HepG2 (cell line): ENCODE results near the gene ANKHD1. TPM values are rescaled to one million over a fixed set of nuclear protein-coding genes. Genes with fewer than 3 reads are reported as not detected.

Experiments used
- CEBPZ ChIP-seq: IDR thresholded peaks from 2 replicates; pipeline ENCODE4 v1.6.1; 2012; ENCODE audit warnings: low read length, improper control_type of control experiment
- ETV5 ChIP-seq: IDR thresholded peaks from 2 replicates; pipeline ENCODE4 v1.6.1; 2018; ENCODE audit warnings: missing biosample characterization, missing genetic modification reagents, inconsistent platforms, borderline replicate concordance
- FOXA1 ChIP-seq, 2 experiments: fragments of 450-650 bp in 1 of 2; sonication (generic) in 1 of 2; formaldehyde crosslinking in 1 of 2; IDR thresholded peaks; 2 replicates each; pipeline versions ENCODE4 v1.4.0 to v1.6.1; 2016 to 2020; ENCODE audit warnings: missing genetic modification reagents in 1 of 2
- HDAC6 ChIP-seq: fragments of 200-600 bp; sonication (generic); IDR thresholded peaks from 2 replicates; pipeline ENCODE4 v1.7.0; 2017; ENCODE audit warnings: mild to moderate bottlenecking, antibody characterized with exemption, low read length, low read depth
- KAT2B ChIP-seq: fragments of 150-350 bp; IDR thresholded peaks from 2 replicates; pipeline ENCODE4 v1.6.1; 2014; ENCODE audit warnings: low read depth, low read length, borderline replicate concordance
- MTA1 ChIP-seq: sonication (generic); formaldehyde crosslinking; IDR thresholded peaks from 2 replicates; pipeline ENCODE4 v1.4.0; 2020; ENCODE audit warnings: missing genetic modification reagents, mild to moderate bottlenecking, borderline replicate concordance
- MTF1 ChIP-seq: sonication (generic); formaldehyde crosslinking; IDR thresholded peaks from 2 replicates; pipeline ENCODE4 v1.5.0; 2020; ENCODE audit warnings: missing genetic modification reagents
- PRDM4 ChIP-seq: sonication (generic); formaldehyde crosslinking; IDR thresholded peaks from 2 replicates; pipeline ENCODE4 v1.9.0; 2021; ENCODE audit warnings: missing genetic modification reagents, borderline replicate concordance
- RELA ChIP-seq: sonication (generic); formaldehyde crosslinking; IDR thresholded peaks from 2 replicates; pipeline ENCODE4 v1.4.0; 2020; ENCODE audit warnings: missing genetic modification reagents
- TFE3 ChIP-seq: IDR thresholded peaks from 2 replicates; pipeline ENCODE4 v1.6.1; 2016
- TGIF2 ChIP-seq: IDR thresholded peaks from 2 replicates; pipeline ENCODE4 v1.6.1; 2016; ENCODE audit warnings: control low read depth, missing compliant biosample characterization
- ZBTB7B ChIP-seq: sonication (generic); formaldehyde crosslinking; IDR thresholded peaks from 2 replicates; pipeline ENCODE4 v1.4.0; 2020; ENCODE audit warnings: missing genetic modification reagents
- ZFP1 ChIP-seq: IDR thresholded peaks from 2 replicates; pipeline ENCODE4 v1.6.1; 2016
- ZNF143 ChIP-seq: sonication (generic); formaldehyde crosslinking; IDR thresholded peaks from 2 replicates; pipeline ENCODE4 v1.4.0; 2020; ENCODE audit warnings: missing genetic modification reagents
- ZNF543 ChIP-seq: sonication (generic); formaldehyde crosslinking; IDR thresholded peaks from 2 replicates; pipeline ENCODE4 v1.4.0; 2020; ENCODE audit warnings: mild to moderate bottlenecking, missing genetic modification reagents
- ZNF567 ChIP-seq: sonication (generic); formaldehyde crosslinking; IDR thresholded peaks from 2 replicates; pipeline ENCODE4 v1.8.1; 2023; ENCODE audit warnings: mild to moderate bottlenecking, missing genetic modification reagents, borderline replicate concordance
- ZNF766 ChIP-seq: sonication (generic); formaldehyde crosslinking; IDR thresholded peaks from 2 replicates; pipeline ENCODE4 v1.5.0; 2020; ENCODE audit warnings: missing genetic modification reagents, borderline replicate concordance
- ZNF782 ChIP-seq: sonication (generic); formaldehyde crosslinking; IDR thresholded peaks from 2 replicates; pipeline ENCODE4 v1.4.0; 2020; ENCODE audit warnings: missing genetic modification reagents, mild to moderate bottlenecking, borderline replicate concordance
- ZSCAN30 ChIP-seq: sonication (generic); formaldehyde crosslinking; IDR thresholded peaks from 2 replicates; pipeline ENCODE4 v1.5.0; 2020; ENCODE audit warnings: mild to moderate bottlenecking, missing genetic modification reagents
- polyA plus RNA-seq, 8 experiments: library from polyadenylated mRNA; depleted of rRNA in 3 of 8; stranded (reverse) in 7 of 8; unstranded in 1 of 8; fragments of >200 nt; fragmentation: Illumina TruSeq in 4 of 8; extraction: Trizol in 4 of 8; gene quantifications; 2 replicates each; pipeline versions ENCODE4 v1.2.1 to v1.2.3, GENCODE V29; 2011 to 2016; ENCODE audit warnings: low read depth in 4 of 8, missing spikeins in 1 of 8, mixed read lengths in 1 of 8; ENCODE audit not compliant: insufficient read depth in 1 of 8
- total RNA-seq, 5 experiments: library from RNA; depleted of rRNA; stranded (reverse); fragments of >200 nt; fragmentation: Illumina TruSeq; extraction: Trizol; gene quantifications; 2 replicates each; pipeline ENCODE4 v1.2.3, GENCODE V29; 2016; ENCODE audit warnings: low read depth in 1 of 5
- TF ChIP-seq, protein P1 (sequence below): sonication (generic); formaldehyde crosslinking; IDR thresholded peaks from 2 replicates; pipeline ENCODE4 v1.5.0; 2020; ENCODE audit warnings: missing genetic modification reagents

The ANKHD1 gene
- total and polyA plus RNA-seq, 2 of the 13 experiments (the other 11 are each of a cell fraction or from before 2014, with no cell fraction given), result 69.9 to 82.0 TPM

DNA sequence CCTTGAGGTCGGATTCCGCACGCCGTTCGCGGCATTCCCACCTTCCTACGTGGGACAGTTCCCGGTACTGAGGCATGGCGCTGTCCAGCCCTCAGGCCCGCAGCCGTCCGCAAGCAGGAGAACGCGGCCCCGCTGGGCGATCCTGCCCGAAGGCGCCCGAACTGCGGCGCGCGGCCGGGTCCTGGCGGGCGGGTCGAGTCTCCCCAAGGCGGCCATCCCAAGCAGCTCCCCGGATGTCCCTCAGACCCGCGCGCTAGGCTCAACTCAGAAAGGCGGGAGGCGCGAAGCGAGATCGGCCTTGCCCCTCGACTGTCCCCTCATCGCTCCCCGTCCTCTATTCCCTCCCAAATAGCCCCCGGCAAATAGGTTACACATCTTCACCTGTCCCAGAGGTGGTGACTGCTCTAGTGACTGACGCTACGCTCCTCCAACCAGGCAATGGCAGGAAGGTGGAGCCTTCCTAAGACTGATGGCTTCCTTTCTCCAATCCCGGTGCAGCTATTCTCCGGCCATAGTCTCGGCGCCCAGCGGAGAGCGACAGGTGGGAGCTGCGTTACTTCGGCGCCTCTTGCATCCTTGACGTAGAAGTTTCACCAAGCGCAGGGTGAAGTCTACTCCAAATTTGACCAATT is 787 bp upstream of the ANKHD1 start (continued):
- TF ChIP-seq TGIF2 (CRISPR knock-in tag) (peak; percentile 88), RELA (CRISPR knock-in tag) (no peak), ZBTB7B (CRISPR knock-in tag) (no peak), MTA1 (CRISPR knock-in tag) (0 out of 2 replicates have a peak, but pooled peaks have one; percentile 35), ZNF143 (CRISPR knock-in tag) (0 out of 2 replicates have a peak, but pooled peaks have one; percentile 21), ZNF782 (CRISPR knock-in tag) (0 out of 2 replicates have a peak, but pooled peaks have one; percentile 38), ZNF766 (CRISPR knock-in tag) (peak; percentile 75; the same call in 1 of the 2 replicates), CEBPZ (no peak), ZFP1 (CRISPR knock-in tag) (no peak), ZNF543 (CRISPR knock-in tag) (no peak), MTF1 (CRISPR knock-in tag) (peak; percentile 82; the same call in 1 of the 2 replicates), TFE3 (CRISPR knock-in tag) (peak; percentile 74; the same call in 1 of the 2 replicates), KAT2B (no peak), FOXA1 (IDR thresholded peaks at IDR 0.05) (no peak), FOXA1 (CRISPR knock-in tag; IDR thresholded peaks at IDR 0.05) (peak; percentile 40; the same call in 1 of the 2 replicates), PRDM4 (CRISPR knock-in tag) (no peak; the same call in 1 of the 2 replicates), ETV5 (CRISPR knock-in tag) (peak; percentile 39; the same call in 1 of the 2 replicates), ZNF567 (CRISPR knock-in tag) (peak; percentile 82; the same call in 1 of the 2 replicates), ZSCAN30 (CRISPR knock-in tag) (peak; percentile 84; the same call in 1 of the 2 replicates), HDAC6 (no peak)
- TF ChIP-seq, protein P1, sequence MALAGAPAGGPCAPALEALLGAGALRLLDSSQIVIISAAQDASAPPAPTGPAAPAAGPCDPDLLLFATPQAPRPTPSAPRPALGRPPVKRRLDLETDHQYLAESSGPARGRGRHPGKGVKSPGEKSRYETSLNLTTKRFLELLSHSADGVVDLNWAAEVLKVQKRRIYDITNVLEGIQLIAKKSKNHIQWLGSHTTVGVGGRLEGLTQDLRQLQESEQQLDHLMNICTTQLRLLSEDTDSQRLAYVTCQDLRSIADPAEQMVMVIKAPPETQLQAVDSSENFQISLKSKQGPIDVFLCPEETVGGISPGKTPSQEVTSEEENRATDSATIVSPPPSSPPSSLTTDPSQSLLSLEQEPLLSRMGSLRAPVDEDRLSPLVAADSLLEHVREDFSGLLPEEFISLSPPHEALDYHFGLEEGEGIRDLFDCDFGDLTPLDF, result no peak; the same call in 1 of the 2 replicates
